ENCODE results near the gene RPS21.

DNA sequence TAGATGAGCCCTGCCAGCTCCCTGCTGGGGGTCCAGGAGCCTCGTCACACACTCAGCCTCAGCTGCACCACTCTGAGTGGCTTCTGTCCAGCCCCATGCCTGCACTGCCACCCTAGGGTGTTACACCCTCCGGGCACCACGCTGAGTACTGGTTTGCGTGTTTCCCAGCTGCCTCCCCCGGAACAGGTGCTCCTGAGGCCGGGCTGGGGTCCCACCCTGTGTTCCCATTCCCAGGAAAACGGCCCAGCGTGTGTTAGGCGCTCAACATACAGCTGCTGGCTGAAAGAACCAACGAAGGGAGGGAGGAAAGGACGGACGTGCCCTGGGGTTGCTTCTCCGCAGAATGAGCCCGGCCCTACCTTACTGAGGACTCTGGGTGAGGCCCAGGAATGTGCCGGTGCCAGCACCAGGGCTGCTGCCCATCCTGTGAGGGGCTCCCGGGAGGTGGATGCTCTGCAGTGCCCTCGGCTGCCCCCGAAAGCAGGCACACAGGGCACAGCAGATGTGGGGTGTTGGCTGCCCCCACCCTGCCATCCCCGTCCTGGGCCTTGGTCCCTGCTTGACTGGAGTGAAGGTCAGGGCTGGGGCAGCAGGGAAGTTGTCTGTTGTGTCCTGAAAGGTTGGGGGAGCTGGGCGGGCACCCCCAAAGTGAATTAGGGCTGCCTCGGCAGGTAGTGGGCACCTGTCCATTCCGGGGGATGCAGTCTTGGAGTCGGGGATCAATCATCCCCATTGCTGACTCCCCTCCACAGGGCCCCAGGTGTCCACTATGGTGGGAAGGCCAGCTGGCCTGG is 36.1 kb upstream of the RPS21 start:
- TF ChIP-seq, protein P1, sequence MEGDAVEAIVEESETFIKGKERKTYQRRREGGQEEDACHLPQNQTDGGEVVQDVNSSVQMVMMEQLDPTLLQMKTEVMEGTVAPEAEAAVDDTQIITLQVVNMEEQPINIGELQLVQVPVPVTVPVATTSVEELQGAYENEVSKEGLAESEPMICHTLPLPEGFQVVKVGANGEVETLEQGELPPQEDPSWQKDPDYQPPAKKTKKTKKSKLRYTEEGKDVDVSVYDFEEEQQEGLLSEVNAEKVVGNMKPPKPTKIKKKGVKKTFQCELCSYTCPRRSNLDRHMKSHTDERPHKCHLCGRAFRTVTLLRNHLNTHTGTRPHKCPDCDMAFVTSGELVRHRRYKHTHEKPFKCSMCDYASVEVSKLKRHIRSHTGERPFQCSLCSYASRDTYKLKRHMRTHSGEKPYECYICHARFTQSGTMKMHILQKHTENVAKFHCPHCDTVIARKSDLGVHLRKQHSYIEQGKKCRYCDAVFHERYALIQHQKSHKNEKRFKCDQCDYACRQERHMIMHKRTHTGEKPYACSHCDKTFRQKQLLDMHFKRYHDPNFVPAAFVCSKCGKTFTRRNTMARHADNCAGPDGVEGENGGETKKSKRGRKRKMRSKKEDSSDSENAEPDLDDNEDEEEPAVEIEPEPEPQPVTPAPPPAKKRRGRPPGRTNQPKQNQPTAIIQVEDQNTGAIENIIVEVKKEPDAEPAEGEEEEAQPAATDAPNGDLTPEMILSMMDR (IDR thresholded peaks at IDR 0.05; ENCODE audit: poor library complexity, severe bottlenecking), result no peak
- TF ChIP-seq, protein P2, sequence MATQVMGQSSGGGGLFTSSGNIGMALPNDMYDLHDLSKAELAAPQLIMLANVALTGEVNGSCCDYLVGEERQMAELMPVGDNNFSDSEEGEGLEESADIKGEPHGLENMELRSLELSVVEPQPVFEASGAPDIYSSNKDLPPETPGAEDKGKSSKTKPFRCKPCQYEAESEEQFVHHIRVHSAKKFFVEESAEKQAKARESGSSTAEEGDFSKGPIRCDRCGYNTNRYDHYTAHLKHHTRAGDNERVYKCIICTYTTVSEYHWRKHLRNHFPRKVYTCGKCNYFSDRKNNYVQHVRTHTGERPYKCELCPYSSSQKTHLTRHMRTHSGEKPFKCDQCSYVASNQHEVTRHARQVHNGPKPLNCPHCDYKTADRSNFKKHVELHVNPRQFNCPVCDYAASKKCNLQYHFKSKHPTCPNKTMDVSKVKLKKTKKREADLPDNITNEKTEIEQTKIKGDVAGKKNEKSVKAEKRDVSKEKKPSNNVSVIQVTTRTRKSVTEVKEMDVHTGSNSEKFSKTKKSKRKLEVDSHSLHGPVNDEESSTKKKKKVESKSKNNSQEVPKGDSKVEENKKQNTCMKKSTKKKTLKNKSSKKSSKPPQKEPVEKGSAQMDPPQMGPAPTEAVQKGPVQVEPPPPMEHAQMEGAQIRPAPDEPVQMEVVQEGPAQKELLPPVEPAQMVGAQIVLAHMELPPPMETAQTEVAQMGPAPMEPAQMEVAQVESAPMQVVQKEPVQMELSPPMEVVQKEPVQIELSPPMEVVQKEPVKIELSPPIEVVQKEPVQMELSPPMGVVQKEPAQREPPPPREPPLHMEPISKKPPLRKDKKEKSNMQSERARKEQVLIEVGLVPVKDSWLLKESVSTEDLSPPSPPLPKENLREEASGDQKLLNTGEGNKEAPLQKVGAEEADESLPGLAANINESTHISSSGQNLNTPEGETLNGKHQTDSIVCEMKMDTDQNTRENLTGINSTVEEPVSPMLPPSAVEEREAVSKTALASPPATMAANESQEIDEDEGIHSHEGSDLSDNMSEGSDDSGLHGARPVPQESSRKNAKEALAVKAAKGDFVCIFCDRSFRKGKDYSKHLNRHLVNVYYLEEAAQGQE (IDR thresholded peaks at IDR 0.05; ENCODE audit: borderline replicate concordance), result no peak
- no peak for TF ChIP-seq POLR2AphosphoS5 (IDR thresholded peaks at IDR 0.05)

Data from neural cell (in vitro differentiated cells).